Colonic mucosa (tissue), 4 donors: ENCODE data around the gene CMTM7. TPM values are rescaled to one million over a fixed set of nuclear protein-coding genes. Genes with fewer than 3 reads are reported as not detected.

Source experiments
- DNase-seq: peaks from one replicate; pipeline ENCODE4 v3.0.0-alpha.2; 2020
- H3K27ac ChIP-seq: fragments of 200-600 bp; one replicate; pipeline ENCODE4 v1.8.0; 2021
- H3K27me3 ChIP-seq: fragments of 200-600 bp; one replicate; pipeline ENCODE4 v1.8.0; 2021
- H3K36me3 ChIP-seq: fragments of 200-600 bp; one replicate; pipeline ENCODE4 v1.8.0; 2021
- H3K4me1 ChIP-seq: fragments of 200-600 bp; one replicate; pipeline ENCODE4 v1.8.0; 2021; ENCODE audit warnings: mild to moderate bottlenecking
- H3K4me3 ChIP-seq: fragments of 200-600 bp; one replicate; pipeline ENCODE4 v1.8.0; 2021
- H3K9ac ChIP-seq, 2 donors: one replicate each; pipeline ENCODE4 v1.7.0; 2013; ENCODE audit warnings: control low read depth in 2 of 2, low read depth in 2 of 2, low read length in 2 of 2
- H3K9me3 ChIP-seq: fragments of 200-600 bp; one replicate; pipeline ENCODE4 v1.8.0; 2021
- CTCF ChIP-seq: fragments of 200-600 bp; IDR thresholded peaks from one replicate; pipeline ENCODE4 v1.8.0; 2022; ENCODE audit warnings: antibody characterized with exemption, mild to moderate bottlenecking
- intact Hi-C: fragments of 100-400 bp; cut with DNase I; formaldehyde crosslinking; loops from one replicate; pipeline ENCODE4 v1.14.1; 2022
- total RNA-seq, 2 donors: library from RNA; stranded (reverse); fragmentation: NEBNext Ultra II Directional in 1 of 2; extraction: Animal tissue kit (Norgen Biotek cat#: 25700) in 1 of 2; gene quantifications; one replicate each; pipeline ENCODE4 v1.2.1, GENCODE V29; 2021
- donor health status: healthy.
- donor health status: DM: no; HTN: no; CAD: no.
- donor health status: DM: no; HTN: no; CAD: no.

CMTM7 gene
- total RNA-seq, 2 donors from 2014 or later = 5.8 to 5.9 TPM

- Histone ChIP-seq H3K36me3 (no peaks in the 10 kb centered on the region), H3K27me3 (no peaks in the 10 kb centered on the region), H3K4me3 (no peak overlapping the region), H3K4me1 (no peaks in the 10 kb centered on the region), H3K9me3 (no peaks in the 10 kb centered on the region), H3K27ac (no peak overlapping the region), H3K9ac (no peak overlapping the region)
- no peak for TF ChIP-seq CTCF
- no peak for DNase-seq
- intact Hi-C loops = loop anchor here (5.0 to 10.0 kb wide), 2 partner anchors 93 to 221 kb away; no protein-coding TSS in a partner anchor
Measured at GRCh38 chr3:32397941-32398340, 6.3 kb downstream of the CMTM7 start.

GRCh38 chr3:32398531-32398930 lies 6.9 kb downstream of the CMTM7 start:
- Histone ChIP-seq H3K27ac (no peak overlapping the region), H3K36me3 (no peaks in the 10 kb centered on the region), H3K27me3 (no peaks in the 10 kb centered on the region), H3K4me1 (no peaks in the 10 kb centered on the region), H3K4me3 (no peak overlapping the region), H3K9ac (no peak overlapping the region), H3K9me3 (no peaks in the 10 kb centered on the region)
- no peak for DNase-seq
- intact Hi-C loops = loop anchor here (5.0 to 10.0 kb wide), 2 partner anchors 94 to 221 kb away; no protein-coding TSS in a partner anchor
- no peak for TF ChIP-seq CTCF

- DNase-seq = peak; percentile 58
- no peak overlapping the region for H3K9ac ChIP-seq
- no peaks in the 10 kb centered on the region for H3K4me1 ChIP-seq
- no peaks in the 10 kb centered on the region for H3K27me3 ChIP-seq
- no peaks in the 10 kb centered on the region for H3K36me3 ChIP-seq
- TF ChIP-seq CTCF = peak; percentile 40
- no peak overlapping the region for H3K27ac ChIP-seq
- H3K9me3 ChIP-seq = no peaks in the 10 kb centered on the region
- no peak overlapping the region for H3K4me3 ChIP-seq
- intact Hi-C loops = loop anchor here (5.0 to 10.0 kb wide), 2 partner anchors 94 to 222 kb away; no protein-coding TSS in a partner anchor
Measured at GRCh38 chr3:32399030-32399620, 7.5 kb downstream of the CMTM7 start.

- Histone ChIP-seq H3K27me3 (no peaks in the 10 kb centered on the region), H3K4me1 (no peaks in the 10 kb centered on the region), H3K4me3 (peak overlapping the region; percentile 44), H3K9me3 (no peaks in the 10 kb centered on the region), H3K9ac (peak overlapping the region; percentile 75 to 76), H3K27ac (peak overlapping the region; percentile 78), H3K36me3 (no peaks in the 10 kb centered on the region)
- TF ChIP-seq CTCF = no peak
- peak; percentile 26 for DNase-seq
- intact Hi-C loops = no loop called here
Measured at GRCh38 chr3:32401126-32401525, 9.5 kb downstream of the CMTM7 start.

- H3K9ac ChIP-seq = peak overlapping the region; percentile 75 to 76
Measured at GRCh38 chr3:32401556-32402081, 10.0 kb downstream of the CMTM7 start.

More at GRCh38 chr3:32401556-32402081, 10.0 kb downstream of the CMTM7 start:
- Histone ChIP-seq H3K9me3 (no peaks in the 10 kb centered on the region), H3K36me3 (no peaks in the 10 kb centered on the region), H3K4me1 (no peaks in the 10 kb centered on the region), H3K27ac (peak overlapping the region; percentile 78), H3K4me3 (peak overlapping the region; percentile 44), H3K27me3 (no peaks in the 10 kb centered on the region)
- no peak for TF ChIP-seq CTCF
- DNase-seq = peak; percentile 76
- intact Hi-C loops = no loop called here
